K562 (cell line): ENCODE results near the gene PYM1. TPM values are rescaled to one million over a fixed set of nuclear protein-coding genes. Genes with fewer than 3 reads are reported as not detected.

Experiments used
- ARID1B ChIP-seq: fragments of 450-650 bp; IDR thresholded peaks from 2 replicates; pipeline ENCODE4 v1.6.1; 2016; ENCODE audit warnings: antibody characterized with exemption, mild to moderate bottlenecking, inconsistent platforms
- BCOR ChIP-seq: fragments of 450-650 bp; IDR thresholded peaks from 2 replicates; pipeline ENCODE4 v1.6.1; 2016
- CC2D1A ChIP-seq: fragments of 450-650 bp; IDR thresholded peaks from 2 replicates; pipeline ENCODE4 v1.6.1; 2017; ENCODE audit warnings: mild to moderate bottlenecking
- CEBPB ChIP-seq: fragments of 450-650 bp; IDR thresholded peaks from 2 replicates; pipeline ENCODE4 v1.6.1; 2016; ENCODE audit warnings: missing genetic modification characterization, missing compliant biosample characterization
- CTBP1 ChIP-seq: fragments of 450-650 bp; IDR thresholded peaks from 2 replicates; pipeline ENCODE4 v1.6.1; 2016; ENCODE audit warnings: borderline replicate concordance
- ELF1 ChIP-seq: fragments of 200-800 bp; sonication (Bioruptor generic); IDR thresholded peaks from 2 replicates; pipeline ENCODE4 v1.6.1; 2016; ENCODE audit warnings: missing genetic modification characterization, missing compliant biosample characterization
- ETS2 ChIP-seq: IDR thresholded peaks from 2 replicates; pipeline ENCODE4 v1.6.1; 2016; ENCODE audit warnings: borderline replicate concordance, missing genetic modification characterization, mild to moderate bottlenecking, moderate library complexity, missing compliant biosample characterization; ENCODE audit not compliant: poor library complexity, severe bottlenecking
- FOXP1 ChIP-seq: sonication (generic); formaldehyde crosslinking; IDR thresholded peaks from 2 replicates; pipeline ENCODE4 v1.8.0; 2022; ENCODE audit warnings: mild to moderate bottlenecking, missing genetic modification reagents
- GTF2A2 ChIP-seq: IDR thresholded peaks from 2 replicates; pipeline ENCODE4 v1.6.1; 2016; ENCODE audit warnings: mild to moderate bottlenecking, missing genetic modification characterization, missing compliant biosample characterization
- HIVEP1 ChIP-seq: fragments of 250-450 bp; sonication (Bioruptor Pico); IDR thresholded peaks from 2 replicates; pipeline ENCODE4 v1.4.0; 2020; ENCODE audit warnings: mild to moderate bottlenecking
- JUN ChIP-seq, 2 experiments: sonication (generic) in 1 of 2; formaldehyde crosslinking in 1 of 2; IDR thresholded peaks; 2 replicates each; pipeline versions ENCODE4 v1.6.1 to v1.8.0; 2012 to 2022; ENCODE audit warnings: borderline replicate concordance in 2 of 2, mild to moderate bottlenecking in 2 of 2, improper control_type of control experiment in 1 of 2, low read depth in 1 of 2, low read length in 1 of 2, missing genetic modification reagents in 1 of 2
- MCM7 ChIP-seq, 2 experiments: fragments of 450-650 bp; IDR thresholded peaks; 2 replicates each; pipeline ENCODE4 v1.6.1; 2016 to 2018
- NFE2 ChIP-seq: IDR thresholded peaks from 2 replicates; pipeline ENCODE4 v1.6.1; 2014; ENCODE audit warnings: antibody characterized with exemption, low read depth
- NFYB ChIP-seq: IDR thresholded peaks from 2 replicates; pipeline ENCODE4 v1.6.1; 2011; ENCODE audit warnings: mild to moderate bottlenecking, moderate library complexity; ENCODE audit not compliant: insufficient read length; ENCODE audit errors: extremely low read depth
- PHTF2 ChIP-seq: fragments of 250-450 bp; sonication (Bioruptor Pico); IDR thresholded peaks from 2 replicates; pipeline ENCODE4 v1.5.0; 2021; ENCODE audit warnings: mild to moderate bottlenecking
- PYGO2 ChIP-seq: fragments of 450-650 bp; IDR thresholded peaks from 2 replicates; pipeline ENCODE4 v1.6.1; 2016; ENCODE audit warnings: mild to moderate bottlenecking, missing genetic modification characterization, moderate library complexity, missing compliant biosample characterization
- RB1 ChIP-seq: fragments of 450-650 bp; IDR thresholded peaks from 2 replicates; pipeline ENCODE4 v1.6.1; 2017; ENCODE audit warnings: low read depth, mild to moderate bottlenecking
- SPI1 ChIP-seq: IDR thresholded peaks from 2 replicates; pipeline ENCODE4 v1.6.1; 2011; ENCODE audit warnings: low read depth, low read length, control low read depth, borderline replicate concordance
- TCF15 ChIP-seq: fragments of 250-450 bp; sonication (Bioruptor Pico); IDR thresholded peaks from 2 replicates; pipeline ENCODE4 v1.8.0; 2022; ENCODE audit warnings: moderate library complexity, mild to moderate bottlenecking, inconsistent platforms
- THAP7 ChIP-seq: fragments of 250-450 bp; sonication (Bioruptor Pico); IDR thresholded peaks from 2 replicates; pipeline ENCODE4 v1.5.0; 2021
- WHSC1 ChIP-seq: IDR thresholded peaks from one replicate; pipeline ENCODE4 v1.6.1; 2012; ENCODE audit warnings: low read length, control low read depth, inconsistent platforms
- ZBTB9 ChIP-seq: fragments of 450-650 bp; formaldehyde crosslinking; IDR thresholded peaks from 2 replicates; pipeline ENCODE4 v1.4.0; 2020; ENCODE audit warnings: mild to moderate bottlenecking, moderate library complexity
- ZNF444 ChIP-seq: fragments of 250-450 bp; sonication (Bioruptor Pico); IDR thresholded peaks from 2 replicates; pipeline ENCODE4 v1.4.0; 2020; ENCODE audit warnings: mild to moderate bottlenecking, moderate library complexity
- ZSCAN32 ChIP-seq: fragments of 450-650 bp; formaldehyde crosslinking; IDR thresholded peaks from 2 replicates; pipeline ENCODE4 v1.4.0; 2020; ENCODE audit warnings: mild to moderate bottlenecking, moderate library complexity
- polyA plus RNA-seq, 8 experiments: library from polyadenylated mRNA; depleted of rRNA in 4 of 8; stranded (reverse) in 5 of 8; unstranded in 3 of 8; fragments of >200 nt; fragmentation: Nextera tagmentation in 2 of 8; fragmentation: Illumina TruSeq in 1 of 8; extraction: Ambion mirVana in 2 of 8; extraction: Trizol in 1 of 8; gene quantifications; 2 replicates each; pipeline versions ENCODE4 v1.2.1 to v1.2.3, GENCODE V29; 2011 to 2014; ENCODE audit warnings: inconsistent platforms in 1 of 8, missing spikeins in 1 of 8
- total RNA-seq, 7 experiments: library from RNA; depleted of rRNA in 6 of 7; stranded (reverse); fragments of >200 nt in 6 of 7; fragmentation: Illumina TruSeq in 2 of 7; extraction: Trizol in 2 of 7; gene quantifications; 2 replicates each; pipeline versions ENCODE4 v1.2.1 to v1.2.3, GENCODE V29; 2011 to 2021; ENCODE audit warnings: low replicate concordance in 1 of 7
- TF ChIP-seq, protein P1 (sequence below): fragments of 250-450 bp; sonication (Bioruptor Pico); IDR thresholded peaks from 2 replicates; pipeline ENCODE4 v1.5.0; 2021; ENCODE audit warnings: mild to moderate bottlenecking, moderate library complexity

Gene PYM1
- total and polyA plus RNA-seq, 9 of the 15 experiments (the other 6 are each of a cell fraction or from before 2014, with no cell fraction given): 29.0 to 51.3 (median 34.1) TPM

- TF ChIP-seq THAP7: no peak
- no peak for TF ChIP-seq PHTF2
- no peak for TF ChIP-seq ZSCAN32 (CRISPR knock-in tag)
- no peak for TF ChIP-seq TCF15 (CRISPR knock-in tag)
- no peak for TF ChIP-seq JUN (IDR thresholded peaks at IDR 0.05; ENCODE audit: borderline replicate concordance, low read depth, low read length)
- TF ChIP-seq JUN (CRISPR knock-in tag; IDR thresholded peaks at IDR 0.05; ENCODE audit: borderline replicate concordance): no peak
- TF ChIP-seq WHSC1: no peak
- no peak for TF ChIP-seq PYGO2 (tag)
- TF ChIP-seq BCOR: no peak
- TF ChIP-seq FOXP1 (CRISPR knock-in tag): no peak
- no peak for TF ChIP-seq ZNF444
- no peak for TF ChIP-seq MCM7 (IDR thresholded peaks at IDR 0.05)
- no peak for TF ChIP-seq NFE2
- TF ChIP-seq CC2D1A: no peak
- TF ChIP-seq ELF1 (tag): no peak; the same call in 1 of the 2 replicates
- no peak for TF ChIP-seq ARID1B
- 0 out of 2 replicates have a peak, but pooled peaks have one; percentile 14 for TF ChIP-seq CTBP1
- TF ChIP-seq NFYB: peak; percentile 89
- TF ChIP-seq GTF2A2: no peak
- no peak for TF ChIP-seq ZBTB9 (CRISPR knock-in tag)
- TF ChIP-seq ETS2 (tag): no peak
- no peak for TF ChIP-seq HIVEP1 (CRISPR knock-in tag)
- TF ChIP-seq SPI1: no peak
- TF ChIP-seq, protein P1, sequence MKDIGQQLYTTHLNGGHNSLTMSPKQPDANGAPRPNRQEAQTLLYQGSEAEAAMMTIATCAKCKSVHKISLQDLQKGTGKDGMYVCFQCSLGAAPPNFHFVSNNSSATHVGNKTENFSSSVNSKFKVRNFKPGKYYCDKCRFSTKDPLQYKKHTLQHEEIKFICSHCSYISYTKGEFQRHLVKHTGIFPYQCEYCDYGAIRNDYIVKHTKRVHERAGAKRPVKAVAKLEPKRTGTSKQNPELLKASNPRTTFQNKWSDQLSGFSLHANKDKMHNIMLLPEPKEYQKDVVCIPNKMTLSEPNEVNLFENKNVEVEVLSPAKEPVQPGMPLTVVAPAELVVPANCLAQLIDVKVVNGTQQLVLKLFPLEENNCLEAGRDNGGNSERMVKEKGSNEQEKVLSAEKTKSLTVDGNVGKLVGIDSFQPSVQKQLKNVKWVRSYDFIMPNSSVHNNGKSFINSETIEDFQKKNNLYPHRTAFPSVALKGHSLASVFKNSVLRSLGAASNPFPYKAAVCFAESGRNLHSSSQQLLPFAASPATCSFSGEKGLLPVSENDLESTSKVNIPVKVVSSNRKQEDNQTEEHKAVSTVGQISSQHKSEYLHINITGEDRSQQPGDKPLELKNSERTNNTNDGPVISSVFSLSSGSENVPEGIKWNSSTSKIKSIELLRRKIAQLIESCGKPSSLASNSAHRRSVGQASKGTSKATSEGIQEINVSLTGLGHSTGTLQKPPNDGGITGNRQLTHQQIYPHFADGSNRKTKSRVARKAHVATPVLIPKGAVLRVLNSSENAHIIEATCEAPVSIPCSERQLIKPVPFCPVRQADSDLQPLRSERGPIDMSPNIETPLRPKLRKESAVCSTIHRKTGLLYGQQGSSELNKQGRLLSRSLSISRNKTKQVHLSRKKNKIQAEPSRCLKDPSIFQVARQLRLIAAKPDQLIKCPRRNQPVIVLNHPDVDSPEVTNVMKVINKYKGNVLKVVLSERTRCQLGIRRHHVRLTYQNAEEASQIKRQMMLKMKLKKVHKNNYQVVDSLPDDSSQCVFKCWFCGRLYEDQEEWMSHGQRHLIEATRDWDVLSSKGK (CRISPR knock-in tag): no peak
- TF ChIP-seq RB1: peak; percentile 82
- no peak for TF ChIP-seq CEBPB (tag)
These were observed 39.0 kb upstream of the PYM1 start, which contains the start of gene CDK2 (continued) for GRCh38 chr12:55966408-55967281.
